ENCODE measurements around the gene MAPKAPK3.

GRCh38 chr3:50599115-50599715, 17.7 kb upstream of the MAPKAPK3 start:
- TF ChIP-seq POLR2A (IDR thresholded peaks at IDR 0.05; ENCODE audit: low read length) (no peak), GATA1 (IDR thresholded peaks at IDR 0.05; ENCODE audit: low read depth, low read length) (no peak)
